Transverse colon (tissue), 4 donors: ENCODE measurements around the gene RNF113B. TPM values are rescaled to one million over a fixed set of nuclear protein-coding genes. Genes with fewer than 3 reads are reported as not detected.
A peak's percentile ranks its signal among the peaks of the same experiment; 100 is the strongest.

Experiments used
- DNase-seq: peaks from one replicate; pipeline ENCODE4 v3.0.0-alpha.2; 2019
- H3K27ac ChIP-seq, 4 donors: fragments of 200-600 bp; sonication (generic); 2 replicates each; pipeline ENCODE4 v1.5.1; 2016 to 2018; ENCODE audit warnings: inconsistent platforms in 4 of 4
- H3K27me3 ChIP-seq: fragments of 200-600 bp; sonication (generic); 2 replicates; pipeline ENCODE4 v1.5.1; 2017; ENCODE audit warnings: inconsistent platforms
- H3K36me3 ChIP-seq, 4 donors: fragments of 200-600 bp; sonication (generic); 2 replicates each; pipeline ENCODE4 v1.5.1; 2017 to 2019; ENCODE audit warnings: inconsistent platforms in 4 of 4
- H3K4me1 ChIP-seq, 4 donors: fragments of 200-600 bp; sonication (generic); 2 replicates each; pipeline ENCODE4 v1.5.1; 2017 to 2020; ENCODE audit warnings: inconsistent platforms in 4 of 4
- H3K4me3 ChIP-seq, 4 donors: fragments of 200-600 bp; sonication (generic); 1 replicate in 1 of 4; 2 replicates in 3 of 4; pipeline versions ENCODE4 v1.5.1 to v1.6.1; 2017 to 2019; ENCODE audit warnings: inconsistent platforms in 4 of 4
- H3K9me3 ChIP-seq, 2 donors: fragments of 200-600 bp; sonication (generic); 2 replicates each; pipeline ENCODE4 v1.5.1; 2017 to 2019; ENCODE audit warnings: inconsistent platforms in 2 of 2
- EP300 ChIP-seq: sonication (generic); formaldehyde crosslinking; IDR thresholded peaks from one replicate; pipeline ENCODE4 v1.6.1; 2017; ENCODE audit warnings: antibody characterized with exemption, low read depth
- POLR2A ChIP-seq: fragments of 450-650 bp; IDR thresholded peaks from one replicate; pipeline ENCODE4 v1.6.1; 2016; ENCODE audit warnings: antibody characterized with exemption, mild to moderate bottlenecking, moderate library complexity
- POLR2AphosphoS5 ChIP-seq, 3 donors: sonication (generic); formaldehyde crosslinking; IDR thresholded peaks; one replicate each; pipeline ENCODE4 v1.6.1; 2016; ENCODE audit warnings: antibody characterized with exemption in 3 of 3
- WGBS, 2 donors: methylation state at CpG; one replicate each; pipeline ENCODE4 v1.1.5; 2018; ENCODE audit warnings: low coverage in 1 of 2; 5-methylcytosine and 5-hydroxymethylcytosine counted together
- in situ Hi-C, 4 donors: fragments of 200-750 bp; cut with MboI; loops; one replicate each; pipeline versions ENCODE4 v1.15.0 to v1.15.1; 2017; ENCODE audit warnings: low sequenced_read_pairs in 3 of 4, low pct_ligation_motif_present in 1 of 4, low pct_unique_long_range_greater_than_20kb in 1 of 4
- intact Hi-C: fragments of 100-400 bp; cut with DNase I; formaldehyde crosslinking; loops from one replicate; pipeline ENCODE4 v1.15.1; 2023; ENCODE audit warnings: low total_unique reads
- total RNA-seq, 4 donors: library from RNA; depleted of rRNA; stranded (reverse); fragments of >200 nt; gene quantifications; one replicate each; pipeline ENCODE4 v1.1.0, GENCODE V29; 2016
- TF ChIP-seq, protein P1 (sequence below), 5 experiments: fragments of 200-600 bp in 3 of 5; fragments of 450-650 bp in 2 of 5; sonication (generic) in 3 of 5; IDR thresholded peaks; 1 replicate in 2 of 5; 2 replicates in 3 of 5; pipeline ENCODE4 v1.5.1; 2016 to 2017; ENCODE audit warnings: antibody characterized with exemption in 5 of 5, inconsistent platforms in 3 of 5, mild to moderate bottlenecking in 2 of 5, moderate library complexity in 1 of 5

Gene RNF113B
- total RNA-seq, 4 donors from 2014 or later = not detected

DNA sequence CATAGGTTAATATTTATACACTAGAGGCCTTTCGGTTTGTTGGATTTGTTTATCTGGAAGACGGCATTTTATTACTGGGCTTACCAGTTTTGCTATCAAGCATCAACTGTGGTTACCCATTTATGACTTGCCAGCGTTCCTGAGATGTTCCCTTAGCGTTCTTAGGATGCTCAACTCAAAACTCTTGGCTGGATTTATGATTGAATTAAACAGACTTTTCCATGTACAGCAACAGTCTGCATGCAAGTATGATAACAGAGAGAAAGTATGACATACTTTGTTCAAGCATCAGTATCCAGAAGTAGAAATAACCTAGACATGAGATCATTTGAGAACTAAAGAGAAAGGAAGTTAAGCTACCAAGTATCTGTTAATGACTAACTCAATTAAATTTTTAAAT, 29.9 kb upstream of the RNF113B start:
- intact Hi-C loops (no loop called here), in situ Hi-C loops (no loop called here)
- TF ChIP-seq EP300 = peak; percentile 62
- TF ChIP-seq POLR2AphosphoS5 (IDR thresholded peaks at IDR 0.05) = peak; percentile 19 to 82 (median 82)
- TF ChIP-seq POLR2A = no peak
- peaks cover 10 to 12% of the 10 kb centered on the region in 2 donors for H3K9me3 ChIP-seq
- H3K4me3 ChIP-seq = no peak overlapping the region
- no peaks in the 10 kb centered on the region for H3K27me3 ChIP-seq
- peak overlapping the region; percentile 71 to 82 (median 80) for H3K27ac ChIP-seq
- H3K4me1 ChIP-seq = peaks cover 8 to 21% (median 14%) of the 10 kb centered on the region in 4 donors
- no peaks in the 10 kb centered on the region for H3K36me3 ChIP-seq
- 21 to 28% methylated on average over 4 of the region's 4 CpGs for WGBS, 2 donors
- DNase-seq = no peak

DNA sequence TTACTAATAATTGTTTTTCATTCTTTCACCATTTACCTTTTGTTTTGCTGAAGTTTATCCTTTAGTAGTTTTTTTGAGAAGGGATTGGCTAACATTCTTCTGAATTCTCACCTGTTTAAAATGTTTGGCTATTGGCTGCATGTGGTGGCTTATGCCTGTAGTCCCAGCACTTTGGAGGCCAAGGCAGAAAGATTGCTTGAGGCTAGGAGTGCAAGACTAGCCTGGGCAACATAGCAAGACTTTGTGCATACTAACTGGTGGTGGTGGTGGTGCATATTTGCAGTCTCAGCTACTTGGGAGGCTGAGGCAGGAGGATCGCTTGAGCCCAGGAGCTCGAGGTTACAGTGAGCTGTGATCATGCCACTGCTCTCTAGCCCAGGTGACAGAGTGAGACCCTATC, 27.5 kb upstream of the RNF113B start:
- peaks cover 17 to 33% (median 20%) of the 10 kb centered on the region in 4 donors for H3K4me1 ChIP-seq
- no peak for DNase-seq
- intact Hi-C loops = no loop called here
- H3K9me3 ChIP-seq = peaks cover 10 to 12% of the 10 kb centered on the region in 2 donors
- in situ Hi-C loops = no loop called here
- no peaks in the 10 kb centered on the region for H3K36me3 ChIP-seq
- TF ChIP-seq POLR2A (no peak), EP300 (no peak), POLR2AphosphoS5 (IDR thresholded peaks at IDR 0.05) (no peak)
- TF ChIP-seq, protein P1, sequence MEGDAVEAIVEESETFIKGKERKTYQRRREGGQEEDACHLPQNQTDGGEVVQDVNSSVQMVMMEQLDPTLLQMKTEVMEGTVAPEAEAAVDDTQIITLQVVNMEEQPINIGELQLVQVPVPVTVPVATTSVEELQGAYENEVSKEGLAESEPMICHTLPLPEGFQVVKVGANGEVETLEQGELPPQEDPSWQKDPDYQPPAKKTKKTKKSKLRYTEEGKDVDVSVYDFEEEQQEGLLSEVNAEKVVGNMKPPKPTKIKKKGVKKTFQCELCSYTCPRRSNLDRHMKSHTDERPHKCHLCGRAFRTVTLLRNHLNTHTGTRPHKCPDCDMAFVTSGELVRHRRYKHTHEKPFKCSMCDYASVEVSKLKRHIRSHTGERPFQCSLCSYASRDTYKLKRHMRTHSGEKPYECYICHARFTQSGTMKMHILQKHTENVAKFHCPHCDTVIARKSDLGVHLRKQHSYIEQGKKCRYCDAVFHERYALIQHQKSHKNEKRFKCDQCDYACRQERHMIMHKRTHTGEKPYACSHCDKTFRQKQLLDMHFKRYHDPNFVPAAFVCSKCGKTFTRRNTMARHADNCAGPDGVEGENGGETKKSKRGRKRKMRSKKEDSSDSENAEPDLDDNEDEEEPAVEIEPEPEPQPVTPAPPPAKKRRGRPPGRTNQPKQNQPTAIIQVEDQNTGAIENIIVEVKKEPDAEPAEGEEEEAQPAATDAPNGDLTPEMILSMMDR (IDR thresholded peaks at IDR 0.05) = no peak
- WGBS, 2 donors = 78% methylated on average over 2 of the region's 2 CpGs; no CpG with 5 or more reads in 1 of the 2 donors
- no peak overlapping the region for H3K4me3 ChIP-seq
- peak overlapping the region in 1 of 4 donors; percentile 56 for H3K27ac ChIP-seq
- no peaks in the 10 kb centered on the region for H3K27me3 ChIP-seq

DNA sequence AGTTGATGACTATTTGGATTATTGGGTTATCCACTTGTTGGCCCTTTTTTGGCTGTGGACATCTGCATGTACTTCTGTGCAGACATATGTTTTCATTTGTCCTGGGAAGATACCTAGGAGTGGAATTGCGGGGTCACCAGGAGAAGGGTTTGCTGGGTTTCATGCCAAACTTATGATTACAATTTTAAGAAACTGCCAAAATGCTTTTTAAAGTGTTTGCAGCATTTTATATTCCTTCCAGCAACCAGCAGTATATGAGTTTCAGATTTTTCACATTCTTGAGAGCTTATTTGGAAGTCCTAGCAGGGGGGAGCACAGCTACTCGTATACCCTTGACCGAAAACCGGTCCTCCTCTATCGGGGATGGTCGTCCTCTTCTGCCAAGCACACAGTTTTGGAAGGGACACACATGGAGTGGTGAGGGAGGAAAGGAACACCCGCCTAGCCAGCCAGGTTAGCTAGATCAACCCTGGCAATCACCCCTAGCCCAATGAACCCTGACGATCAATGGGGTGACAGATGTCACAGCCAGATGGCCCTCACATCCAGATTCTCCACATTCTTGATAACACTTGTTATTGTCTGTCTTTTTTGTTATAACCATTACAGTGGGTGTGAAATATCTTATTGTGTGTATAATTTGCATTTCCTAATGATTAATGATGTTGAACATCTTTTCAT, 26.7 kb upstream of the RNF113B start:
- in situ Hi-C loops = no loop called here
- 60 to 68% methylated on average over 1 to 8 of the region's 8 CpGs for WGBS, 2 donors

DNA sequence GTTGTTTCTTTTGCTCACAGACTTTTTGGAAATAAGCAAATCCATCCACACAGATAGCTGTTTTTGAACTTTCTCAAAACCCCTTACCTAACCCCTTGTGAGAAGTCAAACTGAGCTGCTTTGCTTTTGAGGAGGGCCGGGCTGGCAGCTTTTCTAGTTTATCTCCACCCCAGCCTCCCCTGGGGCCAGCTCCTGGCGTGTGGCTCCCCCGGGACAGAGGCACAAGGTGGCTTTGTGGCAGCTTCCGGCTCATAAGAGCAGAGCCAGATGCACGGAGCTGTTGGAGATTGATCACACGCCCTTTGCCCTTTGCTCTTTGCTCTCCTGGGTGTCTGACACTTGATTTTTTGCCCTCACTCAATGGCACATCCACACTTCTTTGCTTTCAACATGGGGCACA, 24.9 kb upstream of the RNF113B start:
- no peaks in the 10 kb centered on the region for H3K36me3 ChIP-seq
- H3K9me3 ChIP-seq = peaks cover 10 to 12% of the 10 kb centered on the region in 2 donors
- in situ Hi-C loops = no loop called here
- no peaks in the 10 kb centered on the region for H3K27me3 ChIP-seq
- H3K4me3 ChIP-seq = no peak overlapping the region
- WGBS, 2 donors = 7 to 42% methylated on average over 3 to 6 of the region's 6 CpGs
- TF ChIP-seq POLR2AphosphoS5 (IDR thresholded peaks at IDR 0.05) (no peak), POLR2A (no peak), EP300 (no peak)
- TF ChIP-seq, protein P1 (IDR thresholded peaks at IDR 0.05) = no peak
- peak; percentile 36 for DNase-seq
- H3K27ac ChIP-seq = peak overlapping the region; percentile 23 to 38 (median 31)
- intact Hi-C loops = no loop called here
- peaks cover 13 to 39% (median 22%) of the 10 kb centered on the region in 4 donors for H3K4me1 ChIP-seq

More for the DNA sequence above, 26.7 kb upstream of the RNF113B start:
- Histone ChIP-seq H3K9me3 (peaks cover 10 to 12% of the 10 kb centered on the region in 2 donors), H3K27ac (peak overlapping the region in 2 of 4 donors; percentile 35 to 56), H3K4me3 (no peak overlapping the region), H3K27me3 (no peaks in the 10 kb centered on the region), H3K4me1 (peaks cover 18 to 40% (median 27%) of the 10 kb centered on the region in 4 donors), H3K36me3 (no peaks in the 10 kb centered on the region)
- intact Hi-C loops = no loop called here
- TF ChIP-seq EP300 = no peak
- no peak for TF ChIP-seq POLR2A
- no peak for TF ChIP-seq POLR2AphosphoS5 (IDR thresholded peaks at IDR 0.05)
- TF ChIP-seq, protein P1 (IDR thresholded peaks at IDR 0.05) = no peak
- no peak for DNase-seq
